Activated CD4-positive, alpha-beta T cell treated with anti-CD3 and anti-CD28 coated beads for 36 hours (primary cell): ENCODE data around the gene FKBP5. TPM values are rescaled to one million over a fixed set of nuclear protein-coding genes. Genes with fewer than 3 reads are reported as not detected.

Experiments
- ATAC-seq: fragments of 200-7000 bp; cut with Tn5 transposase; one replicate; pipeline ENCODE4 v1.10.0; 2021; ENCODE audit warnings: mild to moderate bottlenecking, moderate library complexity
- CTCF ChIA-PET: fragments of 350-600 bp; sonication (Branson Sonifier 250); formaldehyde crosslinking; loops from one replicate; lab custom pipeline; 2021; ENCODE audit warnings: antibody characterized with exemption; lab: Charles Lee
- POLR2A ChIA-PET: fragments of 350-600 bp; sonication (Branson Sonifier 250); formaldehyde crosslinking; loops from one replicate; lab custom pipeline; 2021; ENCODE audit warnings: antibody characterized with exemption, inconsistent platforms; lab: Charles Lee
- DNase-seq: peaks from one replicate; pipeline ENCODE4 v3.0.0-alpha.2; 2020
- H3K27ac Mint-ChIP-seq: one replicate; pipeline ENCODE4 v1.8.0; 2021; ENCODE audit warnings: mixed read lengths
- H3K27me3 Mint-ChIP-seq: one replicate; pipeline ENCODE4 v1.8.0; 2021; ENCODE audit warnings: mixed read lengths
- H3K36me3 Mint-ChIP-seq: one replicate; pipeline ENCODE4 v1.8.0; 2021; ENCODE audit warnings: low read depth, mixed read lengths
- H3K4me1 Mint-ChIP-seq: one replicate; pipeline ENCODE4 v1.8.0; 2021; ENCODE audit warnings: mixed read lengths
- H3K4me3 Mint-ChIP-seq: one replicate; pipeline ENCODE4 v1.8.0; 2021; ENCODE audit warnings: mild to moderate bottlenecking, moderate library complexity, mixed read lengths
- H3K9me3 Mint-ChIP-seq: one replicate; pipeline ENCODE4 v1.8.0; 2021; ENCODE audit warnings: low read depth, mixed read lengths
- intact Hi-C, 2 experiments: fragments of 100-400 bp; cut with DNase I in 1 of 2; cut with micrococcal nuclease in 1 of 2; formaldehyde crosslinking; loops; one replicate each; pipeline versions ENCODE4 v1.14.2 to v1.15.1; 2022 to 2024; cut with DNase I, micrococcal nuclease
- total RNA-seq, 2 experiments: library from RNA; stranded (reverse); gene quantifications; one replicate each; pipeline ENCODE4 v1.2.3, GENCODE V29; 2021

Gene FKBP5
- total RNA-seq, 2 experiments from 2014 or later = 140 to 141 TPM

- Mint-ChIP-seq H3K4me1 (peaks cover 47% of the 10 kb centered on the region), H3K36me3 (peaks cover 49% of the 10 kb centered on the region), H3K27ac (no peak overlapping the region), H3K4me3 (no peak overlapping the region), H3K9me3 (no peaks in the 10 kb centered on the region), H3K27me3 (no peaks in the 10 kb centered on the region)
- intact Hi-C loops = no loop called here
- no peak for ATAC-seq
- ChIA-PET POLR2A (interaction anchor here (0.6 kb wide), 2 partner anchors 67 to 91 kb away, joined by 3 to 5 read pairs; no protein-coding TSS in a partner anchor), CTCF (interaction anchor here (0.8 to 3.0 kb wide), 3 partner anchors 12 to 111 kb away, joined by 3 to 39 read pairs (median 3); partner anchors contain the start of gene ARMC12)
- no peak for DNase-seq
Observed at GRCh38 chr6:35626401-35626800, 62.3 kb downstream of the FKBP5 start.

GRCh38 chr6:35624341-35625070, 64.2 kb downstream of the FKBP5 start:
- intact Hi-C loops = loop anchor here (1.0 to 2.0 kb wide), 3 partner anchors 40 to 112 kb away; no protein-coding TSS in a partner anchor
- no peaks in the 10 kb centered on the region for H3K9me3 Mint-ChIP-seq
- DNase-seq (no peak), ATAC-seq (peak; percentile 57)
- no peaks in the 10 kb centered on the region for H3K27me3 Mint-ChIP-seq
- H3K36me3 Mint-ChIP-seq = peaks cover 43% of the 10 kb centered on the region
- H3K4me1 Mint-ChIP-seq = peaks cover 41% of the 10 kb centered on the region
- POLR2A ChIA-PET = interaction anchor here (0.5 kb wide), 1 partner anchor 152 kb away, joined by 3 read pairs; no protein-coding TSS in a partner anchor
- peak overlapping the region; percentile 58 for H3K27ac Mint-ChIP-seq
- no peak overlapping the region for H3K4me3 Mint-ChIP-seq
- CTCF ChIA-PET = interaction anchor here (0.6 to 7.9 kb wide), 34 partner anchors 8 to 300 kb away, joined by 3 to 63 read pairs (median 5); partner anchors contain the start of genes ARMC12 and FANCE

GRCh38 chr6:35622283-35622682, 66.4 kb downstream of the FKBP5 start:
- no peak for DNase-seq
- Mint-ChIP-seq H3K27ac (no peak overlapping the region), H3K9me3 (no peaks in the 10 kb centered on the region), H3K36me3 (peaks cover 53% of the 10 kb centered on the region), H3K4me1 (peaks cover 43% of the 10 kb centered on the region), H3K27me3 (no peaks in the 10 kb centered on the region), H3K4me3 (no peak overlapping the region)
- intact Hi-C loops = no loop called here
- ChIA-PET CTCF (interaction anchor here (0.9 to 7.9 kb wide), 8 partner anchors 13 to 114 kb away, joined by 3 to 63 read pairs (median 6); partner anchors contain the start of gene ARMC12), POLR2A (no interaction called here)
- peak; percentile 38 for ATAC-seq

- no peak overlapping the region for H3K4me3 Mint-ChIP-seq
- peak overlapping the region; percentile 2 for H3K27ac Mint-ChIP-seq
- no peaks in the 10 kb centered on the region for H3K9me3 Mint-ChIP-seq
- intact Hi-C loops = no loop called here
- peaks cover 39% of the 10 kb centered on the region for H3K4me1 Mint-ChIP-seq
- DNase-seq (no peak), ATAC-seq (no peak)
- H3K27me3 Mint-ChIP-seq = no peaks in the 10 kb centered on the region
- POLR2A ChIA-PET = interaction anchor here (1.6 kb wide), 1 partner anchor 18 kb away, joined by 7 read pairs; no protein-coding TSS in a partner anchor
- CTCF ChIA-PET = interaction anchor here (0.6 to 7.9 kb wide), 7 partner anchors 10 to 116 kb away, joined by 3 to 63 read pairs (median 4); partner anchors contain the start of gene ARMC12
- H3K36me3 Mint-ChIP-seq = peaks cover 53% of the 10 kb centered on the region
Observed at GRCh38 chr6:35620706-35621105, 68.0 kb downstream of the FKBP5 start.

GRCh38 chr6:35613762-35614161, 75.0 kb downstream of the FKBP5 start:
- Mint-ChIP-seq H3K4me1 (peaks cover 69% of the 10 kb centered on the region), H3K27me3 (no peaks in the 10 kb centered on the region), H3K27ac (peak overlapping the region; percentile 52), H3K4me3 (no peak overlapping the region), H3K9me3 (peaks cover 6% of the 10 kb centered on the region), H3K36me3 (peaks cover 79% of the 10 kb centered on the region)
- intact Hi-C loops = loop anchor here in 1 of 2 experiments (2.0 kb wide), 1 partner anchor 17 kb away; no protein-coding TSS in a partner anchor
- DNase-seq = no peak
- ATAC-seq = peak; percentile 35
- ChIA-PET POLR2A (no interaction called here), CTCF (interaction anchor here (0.7 to 1.3 kb wide), 5 partner anchors 10 to 123 kb away, joined by 3 to 4 read pairs (median 3); partner anchors contain the start of gene ARMC12)

GRCh38 chr6:35611240-35611639, 77.5 kb downstream of the FKBP5 start:
- peak; percentile 48 for DNase-seq
- Mint-ChIP-seq H3K4me1 (peaks cover 66% of the 10 kb centered on the region), H3K4me3 (no peak overlapping the region), H3K27ac (peak overlapping the region; percentile 84), H3K36me3 (peaks cover 71% of the 10 kb centered on the region), H3K27me3 (no peaks in the 10 kb centered on the region), H3K9me3 (peaks cover 6% of the 10 kb centered on the region)
- ChIA-PET CTCF (interaction anchor here (0.5 to 3.6 kb wide), 7 partner anchors 9 to 603 kb away, joined by 3 to 13 read pairs (median 3); no protein-coding TSS in a partner anchor), POLR2A (interaction anchor here (0.5 to 1.0 kb wide), 4 partner anchors 10 to 584 kb away, joined by 3 to 4 read pairs (median 3); no protein-coding TSS in a partner anchor)
- ATAC-seq = peak; percentile 84
- intact Hi-C loops = loop anchor here in 1 of 2 experiments (1.0 kb wide), 1 partner anchor 10 kb away; no protein-coding TSS in a partner anchor

- intact Hi-C loops = loop anchor here in 1 of 2 experiments (1.0 kb wide), 1 partner anchor 10 kb away; no protein-coding TSS in a partner anchor
- Mint-ChIP-seq H3K9me3 (peaks cover 6% of the 10 kb centered on the region), H3K4me3 (no peak overlapping the region), H3K27ac (peak overlapping the region; percentile 84), H3K27me3 (no peaks in the 10 kb centered on the region), H3K36me3 (peaks cover 73% of the 10 kb centered on the region), H3K4me1 (peaks cover 70% of the 10 kb centered on the region)
- ATAC-seq (no peak), DNase-seq (no peak)
- POLR2A ChIA-PET = interaction anchor here (0.5 to 1.0 kb wide), 3 partner anchors 71 to 1146 kb away, joined by 3 to 4 read pairs (median 3); no protein-coding TSS in a partner anchor
- CTCF ChIA-PET = interaction anchor here (0.5 to 3.6 kb wide), 6 partner anchors 9 to 110 kb away, joined by 3 to 13 read pairs (median 3); no protein-coding TSS in a partner anchor
Observed at GRCh38 chr6:35610830-35611229, 77.9 kb downstream of the FKBP5 start.

GRCh38 chr6:35609588-35609987, 79.1 kb downstream of the FKBP5 start:
- Mint-ChIP-seq H3K27me3 (no peaks in the 10 kb centered on the region), H3K4me3 (no peak overlapping the region), H3K9me3 (peaks cover 6% of the 10 kb centered on the region), H3K4me1 (peaks cover 65% of the 10 kb centered on the region), H3K36me3 (peaks cover 68% of the 10 kb centered on the region), H3K27ac (no peak overlapping the region)
- ATAC-seq (no peak), DNase-seq (no peak)
- POLR2A ChIA-PET = no interaction called here
- intact Hi-C loops = loop anchor here in 1 of 2 experiments (2.0 kb wide), 1 partner anchor 47 kb away; no protein-coding TSS in a partner anchor
- CTCF ChIA-PET = interaction anchor here (0.9 to 3.6 kb wide), 6 partner anchors 8 to 127 kb away, joined by 3 to 14 read pairs (median 6); partner anchors contain the start of gene ARMC12

GRCh38 chr6:35607517-35608233, 81.0 kb downstream of the FKBP5 start:
- Mint-ChIP-seq H3K36me3 (peaks cover 62% of the 10 kb centered on the region), H3K27ac (no peak overlapping the region), H3K4me1 (peaks cover 63% of the 10 kb centered on the region), H3K4me3 (no peak overlapping the region), H3K27me3 (no peaks in the 10 kb centered on the region), H3K9me3 (peaks cover 3% of the 10 kb centered on the region)
- intact Hi-C loops = loop anchor here in 1 of 2 experiments (2.0 kb wide), 1 partner anchor 49 kb away; no protein-coding TSS in a partner anchor
- DNase-seq (no peak), ATAC-seq (no peak)
- ChIA-PET POLR2A (interaction anchor here (0.6 to 0.9 kb wide), 3 partner anchors 128 to 309 kb away, joined by 3 to 4 read pairs (median 3); no protein-coding TSS in a partner anchor), CTCF (interaction anchor here (0.6 to 3.1 kb wide), 7 partner anchors 17 to 1970 kb away, joined by 3 to 14 read pairs (median 9); partner anchors contain the start of gene ARMC12)

- Mint-ChIP-seq H3K4me3 (no peak overlapping the region), H3K27me3 (no peaks in the 10 kb centered on the region), H3K9me3 (no peaks in the 10 kb centered on the region), H3K4me1 (peaks cover 62% of the 10 kb centered on the region), H3K27ac (no peak overlapping the region), H3K36me3 (peaks cover 42% of the 10 kb centered on the region)
- CTCF ChIA-PET = interaction anchor here (0.9 to 3.1 kb wide), 5 partner anchors 10 to 127 kb away, joined by 3 to 13 read pairs (median 9); no protein-coding TSS in a partner anchor
- DNase-seq (no peak), ATAC-seq (no peak)
- intact Hi-C loops = no loop called here
- POLR2A ChIA-PET = no interaction called here
Observed at GRCh38 chr6:35605600-35605999, 83.1 kb downstream of the FKBP5 start.
